ENCODE results near the gene MIPOL1. TPM values are rescaled to one million over a fixed set of nuclear protein-coding genes. Genes with fewer than 3 reads are reported as not detected.

The MIPOL1 gene, protein sequence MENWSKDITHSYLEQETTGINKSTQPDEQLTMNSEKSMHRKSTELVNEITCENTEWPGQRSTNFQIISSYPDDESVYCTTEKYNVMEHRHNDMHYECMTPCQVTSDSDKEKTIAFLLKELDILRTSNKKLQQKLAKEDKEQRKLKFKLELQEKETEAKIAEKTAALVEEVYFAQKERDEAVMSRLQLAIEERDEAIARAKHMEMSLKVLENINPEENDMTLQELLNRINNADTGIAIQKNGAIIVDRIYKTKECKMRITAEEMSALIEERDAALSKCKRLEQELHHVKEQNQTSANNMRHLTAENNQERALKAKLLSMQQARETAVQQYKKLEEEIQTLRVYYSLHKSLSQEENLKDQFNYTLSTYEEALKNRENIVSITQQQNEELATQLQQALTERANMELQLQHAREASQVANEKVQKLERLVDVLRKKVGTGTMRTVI
- 16.2 TPM for total RNA-seq

DNA sequence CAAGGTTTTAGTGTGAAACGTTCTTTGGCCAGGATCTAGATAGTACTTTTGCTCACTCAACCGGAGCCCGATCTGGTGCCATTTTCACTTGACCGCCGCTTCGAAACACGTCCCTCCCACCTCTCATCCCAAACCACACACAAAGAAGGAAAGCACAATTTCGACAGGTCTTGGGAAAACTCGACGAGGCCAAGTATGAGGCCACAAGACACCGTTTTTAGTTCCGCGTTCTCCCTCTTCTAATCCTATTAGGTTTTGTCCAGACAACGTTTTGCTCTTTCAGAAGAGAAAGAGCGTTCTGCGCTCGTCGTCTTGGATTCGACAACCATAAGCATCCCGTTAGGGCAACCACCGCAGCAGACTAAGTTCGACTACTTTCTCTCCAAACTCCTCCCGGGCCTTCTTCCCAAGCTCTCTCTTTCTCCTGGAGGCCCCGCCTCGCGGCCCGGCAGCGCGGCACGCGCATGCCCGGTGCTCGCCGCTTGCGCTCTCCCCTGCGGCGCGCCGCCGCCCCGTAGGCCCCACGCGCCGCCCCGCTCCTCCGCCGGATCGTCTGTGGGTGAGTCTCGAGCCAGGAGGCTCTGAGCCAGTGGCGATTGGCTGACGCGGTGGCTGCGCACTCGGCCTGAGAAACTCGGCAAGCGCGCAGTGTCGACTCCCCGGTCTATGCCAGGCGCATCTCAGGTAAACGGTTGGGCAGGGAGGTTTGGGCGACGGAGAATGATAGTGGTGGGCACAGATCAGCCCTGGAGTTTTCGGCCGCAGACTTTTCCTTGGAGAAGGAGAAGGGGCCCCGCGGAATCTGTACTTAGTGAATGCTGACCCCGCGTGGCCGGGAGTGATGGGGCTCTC is at the start of gene MIPOL1:
Gene MIPOL1 (plus strand): TSS at position 517 of the 852 bp plus-strand sequence. CDS start 49,952 bp downstream, outside the sequence.

DNA sequence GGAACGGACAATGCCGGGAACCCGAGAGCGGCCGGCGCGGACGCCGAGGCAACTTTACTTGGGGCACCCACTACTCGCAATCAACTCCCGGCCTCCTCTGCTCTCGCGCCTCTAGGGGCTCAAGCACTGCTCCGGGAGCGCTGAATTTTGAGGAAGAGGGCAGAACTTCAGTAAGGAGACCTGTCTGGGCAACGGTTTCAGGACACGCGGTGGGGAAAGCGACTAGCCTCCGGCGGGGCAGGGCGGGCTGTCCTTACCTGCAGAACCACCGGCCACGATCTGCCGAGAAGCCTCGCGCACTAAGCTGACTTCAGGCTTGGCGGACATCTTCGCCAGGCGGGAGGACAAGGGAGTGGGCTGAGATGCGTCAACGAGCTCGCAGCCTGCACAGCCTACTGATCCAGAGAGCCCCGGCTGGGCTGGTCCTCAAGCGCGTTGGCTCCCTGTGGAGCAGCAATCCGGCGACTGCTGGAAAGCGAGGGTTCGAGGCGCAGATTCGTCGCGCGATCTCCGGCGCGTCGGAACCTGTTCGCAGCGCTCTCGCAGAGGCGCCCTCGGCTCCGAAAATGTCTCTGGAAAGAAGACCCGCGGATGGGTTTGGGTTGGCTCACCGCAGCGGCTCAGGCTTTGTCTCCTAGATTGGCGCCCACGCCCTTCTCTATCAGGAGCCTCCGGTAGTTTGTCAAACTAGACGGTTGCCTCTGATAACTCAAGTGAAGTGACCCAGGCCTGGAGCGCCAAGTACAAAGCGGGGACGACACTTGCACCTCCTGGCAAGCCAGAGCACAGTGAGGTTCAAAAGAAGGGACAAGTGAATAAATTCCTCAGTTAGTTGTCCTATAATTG is 25.5 kb upstream of the MIPOL1 start, which contains the start of gene SLC25A21:
Gene SLC25A21 (minus strand): TSS at position 583 of the 846 bp plus-strand sequence.

DNA sequence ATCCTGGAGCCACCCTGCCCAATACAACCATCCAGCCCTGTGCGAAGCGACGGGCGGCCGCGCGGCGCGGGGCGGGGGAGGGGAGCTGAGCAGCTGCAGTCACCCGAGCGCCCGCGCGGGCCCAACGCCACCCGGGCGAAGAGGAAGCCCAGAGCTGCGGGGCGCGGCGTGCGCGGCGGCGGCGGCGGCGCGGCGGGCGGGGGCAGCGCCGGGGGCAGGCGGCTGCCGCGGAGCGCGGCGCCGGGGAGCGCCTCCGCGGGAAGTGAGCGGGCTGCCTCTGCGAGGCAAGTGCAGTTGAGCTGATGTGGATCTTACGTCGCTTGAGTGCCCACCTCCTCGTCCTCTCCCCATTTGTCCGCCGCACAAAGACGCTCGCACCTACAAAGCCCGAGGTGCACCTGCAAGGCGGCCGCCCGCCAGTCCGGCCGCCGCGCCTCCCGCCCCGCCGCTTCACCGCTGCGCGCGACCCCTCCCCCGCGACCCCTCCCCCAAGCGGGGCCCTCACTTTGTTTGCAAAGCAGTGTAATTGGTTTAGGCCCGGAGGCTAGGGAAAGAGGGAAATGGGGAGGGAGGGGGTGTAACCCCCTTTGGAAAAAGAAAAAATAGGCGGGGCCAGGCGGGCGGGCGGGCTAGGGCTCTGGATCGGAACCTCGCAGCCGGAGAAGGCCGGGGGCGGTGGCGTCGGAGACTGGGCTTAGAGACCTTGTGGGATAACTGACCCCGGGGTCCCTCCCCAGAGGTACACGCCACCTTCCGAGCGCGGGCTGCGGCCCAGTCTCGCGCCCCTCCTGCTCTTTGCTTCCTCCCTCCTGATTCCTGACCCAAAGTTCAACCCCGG is 397.5 kb downstream of the MIPOL1 start, which contains the start of the genes FOXA1 and TTC6:
Gene FOXA1 (minus strand): TSS at position 279 of the 838 bp plus-strand sequence. CDS start 277 bp downstream, at position 2.
Gene TTC6 (plus strand): TSS at position 659 of the 838 bp plus-strand sequence. CDS start 26,436 bp downstream, outside the sequence.

Small RNA genes lying within 50 kb of the gene (small RNA-seq; reads per million reads assigned to genes)
- not detected for gene RNU6-273P (ENCODE audit: low replicate concordance)
- not detected for gene RNU6-886P (ENCODE audit: low replicate concordance)

Other genes starting within 250 kb of the MIPOL1 start
- gene SLC25A21, start 25.3 kb upstream of the MIPOL1 start, total RNA-seq = 2.0 TPM